ENCODE measurements around the gene DNAH10.

Gene DNAH10

GRCh38 chr12:123726962-123727361 lies 35.1 kb upstream of the DNAH10 start:
- TF ChIP-seq CREB5 (CRISPR knock-in tag; IDR thresholded peaks at IDR 0.05; ENCODE audit: low read depth): no peak
- TF ChIP-seq PPARA (CRISPR knock-in tag; IDR thresholded peaks at IDR 0.05; ENCODE audit: borderline replicate concordance): no peak
- no peak for TF ChIP-seq ISL1 (CRISPR knock-in tag; IDR thresholded peaks at IDR 0.05)
- no peak for TF ChIP-seq ZFP3 (CRISPR knock-in tag; IDR thresholded peaks at IDR 0.05)
- no peak for TF ChIP-seq RARB (CRISPR knock-in tag; IDR thresholded peaks at IDR 0.05)
- no peak for TF ChIP-seq ZFP30 (CRISPR knock-in tag; IDR thresholded peaks at IDR 0.05)
- no peak for TF ChIP-seq ZNF8 (CRISPR knock-in tag; IDR thresholded peaks at IDR 0.05)
- TF ChIP-seq BACH2 (CRISPR knock-in tag; IDR thresholded peaks at IDR 0.05; ENCODE audit: borderline replicate concordance): no peak
- TF ChIP-seq ZNF70 (CRISPR knock-in tag; IDR thresholded peaks at IDR 0.05): no peak
- no peak for ATAC-seq

GRCh38 chr12:123727878-123728277 lies 34.2 kb upstream of the DNAH10 start:
- ATAC-seq: no peak
- TF ChIP-seq TSHZ2 (CRISPR knock-in tag; IDR thresholded peaks at IDR 0.05) (no peak), PATZ1 (CRISPR knock-in tag; IDR thresholded peaks at IDR 0.05; ENCODE audit: borderline replicate concordance) (no peak)

GRCh38 chr12:123731596-123731995 lies 30.5 kb upstream of the DNAH10 start:
- ATAC-seq: no peak

More at GRCh38 chr12:123731596-123731995, 30.5 kb upstream of the DNAH10 start:
- TF ChIP-seq TSHZ2 (CRISPR knock-in tag; IDR thresholded peaks at IDR 0.05) (no peak), ZNF8 (CRISPR knock-in tag; IDR thresholded peaks at IDR 0.05) (no peak), BACH2 (CRISPR knock-in tag; IDR thresholded peaks at IDR 0.05; ENCODE audit: borderline replicate concordance) (no peak), ZNF565 (CRISPR knock-in tag; conservative IDR thresholded peaks at IDR 0.05; ENCODE audit: low read depth) (no peak), OSR1 (CRISPR knock-in tag; IDR thresholded peaks at IDR 0.05) (no peak), SNAI2 (CRISPR knock-in tag; IDR thresholded peaks at IDR 0.05) (no peak), TOX (CRISPR knock-in tag; IDR thresholded peaks at IDR 0.05; ENCODE audit: borderline replicate concordance) (no peak), ZFP3 (CRISPR knock-in tag; IDR thresholded peaks at IDR 0.05) (no peak), PATZ1 (CRISPR knock-in tag; IDR thresholded peaks at IDR 0.05; ENCODE audit: borderline replicate concordance) (no peak), PPARA (CRISPR knock-in tag; IDR thresholded peaks at IDR 0.05; ENCODE audit: borderline replicate concordance) (no peak), GLIS3 (CRISPR knock-in tag; IDR thresholded peaks at IDR 0.05) (no peak), ZC3H10 (CRISPR knock-in tag; IDR thresholded peaks at IDR 0.05) (no peak), ZNF70 (CRISPR knock-in tag; IDR thresholded peaks at IDR 0.05) (no peak), POU6F1 (CRISPR knock-in tag; IDR thresholded peaks at IDR 0.05; ENCODE audit: borderline replicate concordance, low read depth) (no peak), TCF4 (CRISPR knock-in tag; IDR thresholded peaks at IDR 0.05; ENCODE audit: borderline replicate concordance) (no peak), ARNTL (CRISPR knock-in tag; IDR thresholded peaks at IDR 0.05; ENCODE audit: borderline replicate concordance, low read depth) (no peak), ESRRG (CRISPR knock-in tag; IDR thresholded peaks at IDR 0.05) (no peak), CREB5 (CRISPR knock-in tag; IDR thresholded peaks at IDR 0.05; ENCODE audit: low read depth) (no peak), ZFP30 (CRISPR knock-in tag; IDR thresholded peaks at IDR 0.05) (no peak)
